Measurements from ENCODE around the gene TM4SF18.

TM4SF18 gene

DNA sequence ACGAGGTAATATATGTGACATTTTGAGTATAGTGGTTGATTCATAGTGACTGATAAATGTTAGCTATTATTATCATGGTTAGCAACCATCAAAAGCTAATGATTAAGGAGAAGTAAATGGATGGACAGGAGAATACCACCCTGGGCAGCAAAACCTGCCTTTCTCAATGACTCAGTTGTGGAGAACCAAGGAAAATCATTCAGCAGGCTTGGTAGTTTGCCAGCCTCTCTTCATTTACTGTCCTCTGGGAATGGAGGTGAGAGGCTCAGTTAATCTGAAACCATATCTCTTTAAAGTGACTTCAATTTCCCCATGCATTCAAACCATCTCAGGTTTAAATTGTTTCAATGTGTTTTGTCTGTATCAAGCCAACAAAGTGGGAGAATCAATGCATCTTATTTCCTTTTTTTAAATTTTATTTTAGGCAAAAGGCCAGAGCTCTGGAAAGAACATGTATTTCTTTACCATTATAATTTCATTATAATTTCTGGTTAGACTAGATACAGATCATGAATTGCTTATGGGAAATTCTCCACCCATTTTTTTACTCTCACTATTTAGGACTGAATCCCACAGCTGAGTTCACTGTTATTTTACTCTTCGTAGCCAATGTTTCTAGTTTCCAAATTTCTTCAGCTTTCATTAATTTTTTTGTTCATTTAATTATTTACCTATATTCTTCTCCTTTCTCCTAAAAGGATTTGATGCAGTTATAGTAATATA lies 2.7 kb downstream of the TM4SF18 start:
- no peak for DNase-seq (ENCODE audit: low read depth, low spot score)

DNA sequence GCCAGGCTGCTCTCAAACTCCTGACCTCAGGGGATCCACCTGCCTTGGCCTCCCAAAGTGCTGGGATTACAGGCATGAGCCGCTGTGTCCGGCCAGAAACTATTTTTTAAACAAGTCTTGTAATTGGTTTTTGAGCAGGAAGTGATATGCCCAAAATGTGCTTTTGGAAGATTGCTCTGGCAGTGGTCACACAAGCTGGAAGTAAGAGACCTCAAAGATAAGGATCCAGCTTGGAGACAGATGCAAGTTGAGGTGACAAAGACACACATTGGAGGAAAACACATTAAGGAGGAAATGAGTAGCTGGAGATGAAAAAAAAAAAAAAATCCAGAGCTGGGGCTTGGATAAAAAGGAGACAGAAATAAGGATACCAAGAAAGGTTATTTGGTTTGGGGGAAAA lies 6.3 kb downstream of the TM4SF18 start:
- no peak for DNase-seq (ENCODE audit: low read depth, low spot score)

DNA sequence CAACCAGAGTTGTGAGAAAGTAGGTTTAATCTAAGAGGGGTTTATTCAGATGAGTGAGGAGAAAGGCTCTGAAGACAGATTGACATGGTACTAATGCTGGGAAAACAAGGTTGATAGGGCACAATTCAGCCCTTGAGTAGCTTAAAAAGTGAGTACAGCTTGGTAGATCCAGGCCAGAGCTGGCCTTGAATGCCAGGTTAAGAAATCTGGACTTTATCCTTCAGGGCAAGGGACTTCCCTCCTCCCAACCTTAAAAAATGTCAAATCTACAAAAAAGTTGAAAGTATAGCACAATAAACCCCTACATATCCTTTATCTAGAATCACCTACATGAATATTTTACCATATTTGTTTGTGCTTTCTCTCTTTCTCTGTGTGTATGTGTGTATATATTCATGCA lies 7.9 kb downstream of the TM4SF18 start:
- DNase-seq (ENCODE audit: low read depth, low spot score) = no peak

DNA sequence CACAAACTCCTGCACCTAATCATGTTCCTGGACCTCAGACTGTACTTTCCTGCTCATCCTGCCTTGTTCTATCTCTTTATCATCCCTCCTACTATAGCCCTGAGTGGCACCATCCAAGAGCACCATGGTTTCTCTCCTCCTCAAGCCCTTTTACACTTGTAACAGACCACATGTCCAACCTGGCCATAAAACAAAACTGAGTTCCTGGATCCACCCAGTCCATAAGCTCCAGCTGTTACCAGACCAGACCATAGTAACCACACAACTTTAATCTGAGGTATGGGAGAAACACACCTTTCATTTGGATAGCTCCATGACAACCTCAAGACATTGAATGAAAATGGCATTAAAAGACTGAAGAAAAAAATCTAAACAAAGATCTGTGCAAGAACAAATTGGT lies 9.1 kb downstream of the TM4SF18 start:
- no peak for DNase-seq (ENCODE audit: low read depth, low spot score)

DNA sequence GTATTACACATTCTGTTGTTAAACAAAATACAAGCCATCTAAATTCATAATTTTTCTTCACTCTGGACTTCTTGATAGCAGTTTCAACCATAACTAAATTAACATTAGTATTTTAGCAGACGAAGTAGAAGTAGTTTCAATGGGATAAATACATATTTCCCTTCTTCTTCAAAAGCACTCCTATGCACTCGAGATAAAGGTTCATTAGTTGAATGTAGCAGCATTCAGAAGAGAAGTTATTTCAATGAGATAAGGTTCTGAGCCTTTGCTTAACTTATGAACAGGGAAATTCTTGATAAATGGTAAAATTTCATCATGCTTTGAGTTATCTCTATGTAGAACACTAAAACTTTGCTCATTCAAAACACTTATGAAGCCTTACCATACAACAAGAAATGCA lies 11.8 kb downstream of the TM4SF18 start:
- no peak for DNase-seq (ENCODE audit: low read depth, low spot score)

DNA sequence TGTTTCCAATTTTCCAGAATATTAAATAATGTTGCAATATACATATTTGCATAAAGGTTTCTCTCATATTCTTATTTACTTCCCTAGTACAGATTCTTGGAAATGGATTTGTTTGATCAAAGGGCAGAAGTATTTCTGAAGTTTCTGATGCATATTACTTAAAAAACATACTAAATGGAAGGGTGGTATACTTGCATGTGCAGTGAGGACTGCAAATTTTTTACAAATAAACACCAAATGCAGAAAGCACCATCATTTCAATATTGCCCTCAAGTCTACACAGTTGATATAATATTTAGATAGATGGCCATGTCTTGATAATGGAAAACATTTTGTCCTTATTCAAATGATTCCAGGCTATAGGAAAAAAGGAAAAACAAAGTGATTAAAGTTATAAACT lies 12.3 kb downstream of the TM4SF18 start:
- no peak for DNase-seq (ENCODE audit: low read depth, low spot score)

DNA sequence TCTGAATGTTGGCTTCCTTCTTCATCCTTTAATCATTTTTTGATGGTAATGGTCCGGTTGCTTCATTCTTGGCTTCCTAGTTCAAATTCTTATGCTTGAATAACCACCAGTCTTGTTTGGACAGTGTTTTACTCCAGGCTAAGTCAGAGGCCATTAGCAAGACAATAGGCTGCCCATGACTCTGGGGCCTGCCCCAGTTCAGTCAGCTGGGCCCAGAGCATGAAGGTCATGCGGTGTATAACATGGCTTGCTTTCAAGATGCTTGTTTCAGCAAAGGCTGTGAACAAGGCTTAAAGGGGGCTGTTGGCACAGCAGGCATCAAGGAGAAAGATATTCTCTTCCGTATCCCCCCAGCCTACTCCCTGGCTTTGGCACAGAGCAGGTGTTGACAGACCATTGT lies 13.7 kb downstream of the TM4SF18 start:
- no peak for DNase-seq (ENCODE audit: low read depth, low spot score)

DNA sequence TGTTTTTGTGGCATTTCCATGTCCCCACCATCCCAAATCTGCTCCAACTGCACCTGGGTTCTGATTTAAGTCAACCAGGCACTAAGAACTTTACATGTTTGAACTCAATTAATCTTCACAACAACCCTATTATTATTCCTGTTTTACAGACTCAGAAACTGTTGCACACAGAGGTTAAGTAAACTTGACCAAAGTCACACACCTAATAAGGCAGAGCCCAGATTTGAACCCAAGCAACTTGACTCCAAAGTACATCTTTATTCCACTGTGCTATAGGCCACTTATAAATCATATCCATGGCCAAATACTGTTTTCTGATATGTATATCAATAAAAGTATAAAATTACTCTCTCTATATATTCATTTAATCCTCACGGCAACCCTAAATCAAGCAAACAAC lies 16.4 kb downstream of the TM4SF18 start:
- no peak for DNase-seq (ENCODE audit: low read depth, low spot score)

DNA sequence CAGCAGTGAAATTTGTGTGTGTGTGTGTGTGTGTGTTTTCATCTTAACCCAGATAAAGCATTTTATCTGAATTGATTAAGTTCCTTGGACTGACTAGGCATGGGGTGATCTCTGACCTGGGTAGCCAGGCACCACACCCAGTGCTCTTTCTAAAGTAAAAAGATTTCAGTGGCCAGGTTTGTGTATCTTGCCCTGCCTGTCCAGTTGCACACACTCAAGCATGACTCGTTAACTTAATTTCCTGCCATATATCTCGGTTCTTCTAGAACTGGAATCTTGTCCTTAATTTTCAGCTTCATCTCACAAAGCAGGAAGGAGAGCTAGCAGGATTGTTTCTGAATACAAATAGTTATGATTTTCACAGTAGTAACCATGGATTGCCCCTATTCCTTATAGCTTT lies 17.0 kb downstream of the TM4SF18 start:
- no peak for DNase-seq (ENCODE audit: low read depth, low spot score)

DNA sequence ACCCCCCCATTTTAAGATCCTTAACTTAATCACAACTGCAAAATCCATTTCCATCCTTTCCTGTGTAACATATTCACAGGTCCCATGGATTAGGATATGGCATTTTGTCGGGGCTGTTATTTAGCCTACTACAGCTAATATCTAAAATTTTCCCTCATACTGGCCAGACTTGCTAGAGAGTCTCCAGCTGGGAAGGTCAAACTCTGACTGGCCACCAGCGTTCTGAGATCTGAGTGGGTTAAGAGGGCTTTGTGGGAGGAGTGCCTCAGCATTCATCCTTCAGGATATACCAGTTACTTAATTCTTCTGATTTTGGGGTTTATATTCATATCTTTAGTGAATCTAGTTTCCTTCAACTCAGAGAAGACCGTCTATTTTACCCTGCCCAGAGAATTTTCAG lies 17.7 kb downstream of the TM4SF18 start:
- no peak for DNase-seq (ENCODE audit: low read depth, low spot score)

DNA sequence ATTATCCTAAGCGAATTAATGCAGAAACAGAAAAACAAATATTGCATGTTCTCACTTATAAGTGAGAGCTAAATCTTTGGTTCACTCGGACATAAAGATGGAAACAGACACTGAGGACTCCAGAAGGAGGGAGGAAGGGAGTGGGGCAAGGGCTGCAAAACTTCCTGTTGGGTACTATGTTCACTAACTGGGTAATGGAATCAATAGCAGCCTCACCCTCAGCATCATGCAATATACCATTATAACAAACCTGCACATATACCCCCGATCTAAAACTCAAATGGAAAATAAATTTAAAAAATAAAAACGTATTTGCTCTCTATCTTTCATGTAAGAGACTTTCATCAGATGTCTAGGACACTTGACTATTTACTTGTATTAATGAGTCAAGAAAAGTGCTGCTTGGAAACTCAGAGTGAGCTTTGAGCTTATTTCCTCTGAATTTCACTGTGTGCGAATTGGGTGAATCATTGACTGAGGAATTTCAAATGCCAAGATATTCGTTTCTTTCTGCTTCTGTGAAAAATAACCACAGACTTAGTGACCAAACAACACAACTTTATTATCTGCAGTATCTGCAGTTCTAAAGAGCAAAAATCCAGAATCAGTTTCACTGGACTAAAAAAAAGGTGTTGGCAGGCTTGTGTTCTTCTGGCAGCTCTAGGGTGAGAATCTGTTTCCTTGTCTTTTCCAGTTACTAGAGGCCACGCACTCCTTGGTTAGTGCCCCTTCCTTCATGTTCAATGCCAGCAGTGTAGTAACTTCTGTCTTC lies 18.4 kb downstream of the TM4SF18 start:
- DNase-seq (ENCODE audit: low read depth, low spot score) = no peak

DNA sequence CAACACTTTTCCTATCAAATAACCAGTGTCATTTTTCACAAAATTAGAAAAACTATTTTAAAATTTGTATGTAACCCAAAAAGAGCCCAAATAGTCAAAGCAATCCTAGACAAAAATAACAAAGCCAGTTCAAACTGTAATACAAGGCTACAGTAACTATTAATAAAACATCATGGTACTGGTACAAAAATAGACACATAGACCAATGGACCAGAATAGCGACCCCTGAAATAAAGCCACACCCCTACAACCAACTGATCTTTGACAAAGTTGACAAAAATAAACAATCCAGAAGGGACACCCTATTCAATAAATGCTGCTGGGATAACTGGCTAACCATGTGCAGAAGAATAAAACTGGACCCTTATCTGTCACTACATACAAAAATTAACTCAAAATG lies 19.9 kb downstream of the TM4SF18 start:
- no peak for DNase-seq (ENCODE audit: low read depth, low spot score)

DNA sequence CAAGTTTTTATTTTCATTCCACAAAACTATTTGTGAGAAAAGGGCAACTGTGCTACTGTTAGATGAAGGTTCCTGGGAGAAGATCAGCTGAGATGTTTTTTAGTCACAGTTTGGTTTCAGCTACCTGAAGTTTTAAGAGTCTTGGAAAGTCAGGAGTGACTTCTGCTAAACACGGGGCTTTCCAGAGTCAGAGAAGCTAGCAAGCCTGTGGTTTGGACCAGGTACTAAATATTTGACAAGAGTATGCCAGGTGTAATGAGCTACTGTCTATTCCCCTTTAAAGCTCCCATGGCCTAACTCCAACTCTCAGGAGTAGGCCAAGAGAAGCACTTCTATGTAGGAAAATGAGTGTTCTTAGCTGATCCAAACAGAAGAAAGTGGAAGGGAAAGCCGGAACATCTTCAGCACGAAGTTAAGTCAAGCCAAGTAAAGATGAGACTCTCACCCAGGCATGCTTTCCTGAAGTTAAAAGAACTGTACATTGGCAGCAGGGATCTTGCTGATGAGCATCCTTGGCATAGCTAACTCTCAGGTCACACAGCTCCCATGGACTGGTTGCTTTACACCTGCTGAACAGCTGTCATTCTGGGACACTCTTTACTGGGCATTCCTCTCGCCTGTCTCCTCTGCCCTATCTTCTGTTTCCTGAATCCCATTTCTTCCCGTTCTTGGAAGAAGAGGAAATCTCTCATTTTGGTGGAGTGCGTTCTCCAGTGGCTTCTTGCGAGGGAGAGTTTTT lies 22.5 kb downstream of the TM4SF18 start:
- DNase-seq (ENCODE audit: low read depth, low spot score) = no peak

DNA sequence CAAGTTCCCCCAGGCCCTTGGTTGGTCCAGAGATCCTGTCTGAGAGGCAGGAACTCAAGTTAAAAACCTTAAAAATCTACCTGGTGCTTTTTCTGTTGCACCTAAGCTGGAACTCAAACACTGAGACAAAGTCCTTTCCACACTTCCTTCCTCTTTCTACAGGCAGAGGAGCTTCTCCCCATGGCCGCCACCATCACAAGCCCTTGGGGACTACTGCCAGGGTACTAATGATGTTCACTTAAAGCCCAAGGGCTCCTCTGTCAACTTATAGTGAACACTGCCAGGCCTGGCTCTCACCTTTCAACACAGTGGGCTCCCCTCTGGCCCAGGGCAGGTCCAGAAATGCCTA lies 26.0 kb downstream of the TM4SF18 start:
- no peak for DNase-seq (ENCODE audit: low read depth, low spot score)

DNA sequence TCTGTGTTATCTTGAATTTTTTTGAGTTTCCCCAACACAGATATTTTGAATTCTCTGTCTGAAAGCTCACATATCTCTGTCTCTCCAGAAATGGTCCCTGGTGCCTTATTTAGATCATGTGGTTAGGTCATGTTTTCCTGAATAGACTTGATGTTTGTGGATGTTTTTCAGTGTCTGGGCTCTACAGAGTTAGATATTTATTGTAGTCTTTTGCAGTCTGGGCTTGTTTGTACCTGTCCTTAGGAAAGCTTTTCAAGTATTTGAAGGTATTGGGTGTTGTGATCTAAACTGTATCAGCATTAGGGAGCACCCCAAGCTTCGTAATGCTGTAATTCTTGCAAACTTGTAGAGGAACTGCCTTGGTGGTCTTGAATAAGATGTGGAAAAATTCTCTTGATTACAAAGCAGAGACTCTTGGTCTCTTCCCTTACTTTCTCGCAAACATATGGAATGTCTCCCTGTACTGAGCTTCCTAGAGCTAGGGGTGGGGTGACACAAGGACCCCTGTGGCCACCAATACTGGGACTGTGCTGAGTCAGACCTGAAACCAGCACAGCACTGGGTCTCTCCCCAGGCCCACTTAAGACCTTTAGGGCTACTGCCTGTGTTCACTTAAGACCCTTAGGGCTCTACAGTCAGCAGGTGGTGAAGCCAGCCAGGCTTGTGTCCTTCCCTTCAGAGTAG lies 26.5 kb downstream of the TM4SF18 start:
- no peak for DNase-seq (ENCODE audit: low read depth, low spot score)

DNA sequence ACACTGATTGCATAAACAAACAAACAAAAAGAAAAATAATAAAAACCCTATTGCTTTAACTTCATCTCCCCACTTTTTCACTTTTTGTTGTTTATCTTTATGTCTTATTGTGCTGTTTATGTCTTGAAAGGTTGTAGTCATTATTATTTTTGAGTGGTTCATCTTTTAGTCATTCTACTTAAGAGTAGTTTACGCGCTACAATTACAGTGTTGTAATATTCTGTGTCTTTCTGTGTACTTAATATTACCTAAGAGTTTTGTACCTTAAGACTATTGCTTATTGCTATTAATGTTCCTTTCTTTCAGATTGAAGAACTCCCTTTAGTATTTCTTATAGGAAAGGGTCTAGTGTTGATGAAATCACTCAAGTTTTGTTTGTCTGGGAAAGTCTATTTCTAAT lies 28.1 kb downstream of the TM4SF18 start:
- DNase-seq (ENCODE audit: low read depth, low spot score) = no peak

DNA sequence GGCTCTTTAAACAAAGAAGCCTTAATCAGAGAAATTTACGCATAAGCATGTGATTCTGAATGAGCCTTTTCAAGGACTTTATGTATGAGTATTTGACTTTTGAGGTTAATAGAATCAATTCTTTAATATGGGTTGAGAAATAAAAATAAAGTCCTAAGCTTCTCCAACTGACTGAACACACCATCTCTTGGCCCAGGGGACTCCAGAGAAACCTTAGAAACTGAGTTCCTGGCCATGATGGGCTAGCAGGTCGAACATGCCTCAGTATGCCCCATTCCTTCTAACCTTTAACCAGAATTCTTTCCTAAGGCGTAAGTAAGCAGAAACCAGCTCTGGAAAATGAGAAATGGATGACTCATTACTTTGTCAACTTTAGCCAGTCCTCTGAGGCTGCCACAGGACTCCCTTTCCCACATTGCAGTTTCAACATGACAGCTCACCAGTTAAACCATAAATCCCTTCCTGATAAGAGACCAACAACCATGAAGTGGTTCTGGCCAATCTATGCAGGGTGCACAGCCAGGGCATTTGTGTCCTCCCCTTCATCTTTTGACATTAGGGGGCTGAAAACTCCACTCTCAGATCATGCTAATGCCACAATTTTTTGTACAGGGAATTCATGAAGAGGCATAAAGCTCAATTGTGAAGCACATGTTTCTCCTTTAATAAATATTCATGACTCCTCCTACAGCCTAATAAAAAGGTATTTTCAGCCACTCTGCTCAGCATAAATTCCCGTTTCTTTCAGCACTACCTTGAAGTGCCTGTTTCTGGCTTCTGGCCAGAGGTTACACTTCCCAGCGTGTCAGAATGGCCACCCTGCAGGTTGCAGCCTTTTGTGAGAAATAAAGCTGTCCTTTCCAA lies 33.3 kb downstream of the TM4SF18 start:
- peak; percentile 63 for DNase-seq (ENCODE audit: low read depth, low spot score)

DNA sequence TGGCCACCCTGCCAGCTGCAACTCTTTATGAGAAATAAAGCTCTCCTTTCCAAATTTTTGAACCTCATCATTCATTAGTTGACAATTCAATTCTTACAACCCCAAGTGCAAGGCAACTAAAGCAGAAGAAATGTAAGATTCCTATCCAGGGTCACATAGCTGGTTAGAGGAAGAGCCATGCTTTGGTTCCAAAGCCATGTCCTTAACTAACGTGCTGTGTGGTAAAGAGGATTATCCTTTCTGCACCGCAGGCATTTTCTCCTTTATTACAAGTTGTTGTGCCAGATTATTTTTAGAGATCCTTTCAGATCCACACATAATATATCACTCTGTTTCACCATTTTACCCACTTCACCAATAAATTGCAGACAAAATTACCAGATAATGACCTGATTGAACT lies 36.5 kb downstream of the TM4SF18 start:
- DNase-seq (ENCODE audit: low read depth, low spot score) = no peak

DNA sequence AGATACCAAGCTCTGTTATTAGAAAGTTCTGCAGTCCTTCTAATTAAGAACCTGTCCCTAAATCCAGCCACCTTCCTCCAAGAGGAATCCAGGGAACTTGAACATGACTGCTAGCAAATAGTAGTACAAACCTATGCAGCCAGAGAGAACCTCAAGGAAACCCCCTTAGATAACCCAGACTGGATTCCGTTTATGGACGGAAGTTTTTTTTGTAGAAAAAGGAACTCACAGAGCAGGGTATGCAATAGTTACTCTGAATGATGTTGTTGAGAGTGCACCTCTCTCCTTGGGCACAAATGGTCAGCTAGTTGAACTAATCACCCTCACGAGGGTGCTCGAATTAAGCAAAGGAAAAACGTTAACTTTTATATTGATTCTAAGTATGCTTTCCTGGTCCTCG lies 40.8 kb downstream of the TM4SF18 start:
- no peak for DNase-seq (ENCODE audit: low read depth, low spot score)

DNA sequence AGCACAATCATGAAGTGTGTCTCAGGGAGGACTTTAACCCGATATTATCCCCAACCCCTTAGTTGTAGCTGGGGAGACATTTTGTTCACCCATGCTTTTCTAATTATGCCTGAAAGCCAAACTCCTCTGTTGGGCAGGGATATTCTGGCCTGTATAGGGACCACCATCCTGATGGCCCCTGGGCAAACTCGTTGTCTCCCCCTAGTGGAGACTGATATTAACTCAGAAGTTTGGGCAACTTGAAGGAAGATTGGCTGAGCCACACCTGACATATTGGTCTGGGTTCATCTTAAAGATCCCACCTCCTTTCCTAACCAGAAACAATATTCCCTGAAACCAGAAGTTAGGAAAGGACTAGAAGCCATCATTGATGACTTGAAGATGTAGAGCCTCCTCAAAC lies 42.3 kb downstream of the TM4SF18 start:
- DNase-seq (ENCODE audit: low read depth, low spot score) = no peak

DNA sequence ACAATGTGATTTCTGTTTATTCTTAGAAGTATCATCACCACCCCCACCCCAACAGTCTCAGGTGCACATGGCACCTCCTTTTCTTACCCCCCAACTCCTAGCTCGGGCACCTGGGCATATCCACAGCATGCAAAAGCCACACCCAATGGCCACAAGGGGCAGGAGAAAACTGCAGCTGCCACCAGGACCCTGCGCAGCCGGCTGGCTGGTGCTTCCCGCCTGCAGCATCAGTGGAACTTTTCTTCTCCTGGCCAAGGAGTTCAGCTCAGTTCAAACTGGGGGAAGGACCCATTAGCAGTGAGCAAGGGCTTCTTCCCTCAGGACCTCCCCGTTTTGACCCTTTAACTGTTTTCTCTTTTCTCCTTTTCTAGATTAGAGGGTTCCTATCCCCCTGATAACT lies 44.8 kb downstream of the TM4SF18 start:
- no peak for DNase-seq (ENCODE audit: low read depth, low spot score)

Measured in brain pericyte (primary cell).